Measurements from ENCODE around the gene GFRA1.

The GFRA1 gene

GRCh38 chr10:116134322-116134721 is 138.7 kb downstream of the GFRA1 start:
- no peaks in the 10 kb centered on the region for H3K79me2 ChIP-seq (ENCODE audit: insufficient read depth, low read length)
- H3K36me3 ChIP-seq (ENCODE audit: insufficient read depth, low read length) = no peaks in the 10 kb centered on the region
- H3K4me3 ChIP-seq (ENCODE audit: low read depth in 1 of 2, low read length in 2 of 2) = no peak overlapping the region
- no peak overlapping the region for H2AFZ ChIP-seq (ENCODE audit: low read depth, low read length)
- TF ChIP-seq EZH2 (IDR thresholded peaks at IDR 0.05; ENCODE audit: borderline replicate concordance, low read depth, low read length, severe bottlenecking) = no peak
- TF ChIP-seq CTCF (IDR thresholded peaks at IDR 0.05; ENCODE audit: borderline replicate concordance, extremely low read depth, low read length, poor library complexity, severe bottlenecking) = no peak
- no peaks in the 10 kb centered on the region for H3K4me1 ChIP-seq (ENCODE audit: insufficient read depth, low read length)
- ATAC-seq (ENCODE audit: insufficient read depth, low read depth) (no peak), DNase-seq (no peak)
- no peaks in the 10 kb centered on the region for H3K27me3 ChIP-seq (ENCODE audit: insufficient read depth, low read length, poor library complexity)
- H3K9me3 ChIP-seq (ENCODE audit: insufficient read depth, low read length, severe bottlenecking) = no peaks in the 10 kb centered on the region
- no peak overlapping the region for H3K9ac ChIP-seq (ENCODE audit: low read depth, low read length)
- H3K27ac ChIP-seq (ENCODE audit: low read length) = no peak overlapping the region
- H4K20me1 ChIP-seq (ENCODE audit: insufficient read depth, low read length) = no peaks in the 10 kb centered on the region
- H3K4me2 ChIP-seq (ENCODE audit: insufficient read depth, low read length) = no peak overlapping the region

GRCh38 chr10:116133634-116134033 is 139.4 kb downstream of the GFRA1 start:
- TF ChIP-seq CTCF (IDR thresholded peaks at IDR 0.05; ENCODE audit: borderline replicate concordance, extremely low read depth, low read length, poor library complexity, severe bottlenecking) = no peak
- TF ChIP-seq EZH2 (IDR thresholded peaks at IDR 0.05; ENCODE audit: borderline replicate concordance, low read depth, low read length, severe bottlenecking) = no peak
- H3K9me3 ChIP-seq (ENCODE audit: insufficient read depth, low read length, severe bottlenecking) = no peaks in the 10 kb centered on the region
- H4K20me1 ChIP-seq (ENCODE audit: insufficient read depth, low read length) = no peaks in the 10 kb centered on the region
- no peak for ATAC-seq (ENCODE audit: insufficient read depth, low read depth)
- no peak overlapping the region for H2AFZ ChIP-seq (ENCODE audit: low read depth, low read length)
- no peaks in the 10 kb centered on the region for H3K4me1 ChIP-seq (ENCODE audit: insufficient read depth, low read length)
- no peak overlapping the region for H3K4me3 ChIP-seq (ENCODE audit: low read depth in 1 of 2, low read length in 2 of 2)
- DNase-seq = no peak
- no peaks in the 10 kb centered on the region for H3K79me2 ChIP-seq (ENCODE audit: insufficient read depth, low read length)
- no peaks in the 10 kb centered on the region for H3K27me3 ChIP-seq (ENCODE audit: insufficient read depth, low read length, poor library complexity)
- no peak overlapping the region for H3K4me2 ChIP-seq (ENCODE audit: insufficient read depth, low read length)
- no peak overlapping the region for H3K9ac ChIP-seq (ENCODE audit: low read depth, low read length)
- H3K27ac ChIP-seq (ENCODE audit: low read length) = no peak overlapping the region
- no peaks in the 10 kb centered on the region for H3K36me3 ChIP-seq (ENCODE audit: insufficient read depth, low read length)

- Histone ChIP-seq H2AFZ (ENCODE audit: low read depth, low read length) (no peak overlapping the region), H3K27ac (ENCODE audit: low read length) (no peak overlapping the region), H3K79me2 (ENCODE audit: insufficient read depth, low read length) (no peaks in the 10 kb centered on the region), H3K4me1 (ENCODE audit: insufficient read depth, low read length) (no peaks in the 10 kb centered on the region), H3K9ac (ENCODE audit: low read depth, low read length) (no peak overlapping the region), H3K4me3 (ENCODE audit: low read depth in 1 of 2, low read length in 2 of 2) (no peak overlapping the region), H4K20me1 (ENCODE audit: insufficient read depth, low read length) (no peaks in the 10 kb centered on the region), H3K27me3 (ENCODE audit: insufficient read depth, low read length, poor library complexity) (no peaks in the 10 kb centered on the region), H3K9me3 (ENCODE audit: insufficient read depth, low read length, severe bottlenecking) (no peaks in the 10 kb centered on the region), H3K36me3 (ENCODE audit: insufficient read depth, low read length) (no peaks in the 10 kb centered on the region), H3K4me2 (ENCODE audit: insufficient read depth, low read length) (no peak overlapping the region)
- no peak for TF ChIP-seq EZH2 (IDR thresholded peaks at IDR 0.05; ENCODE audit: borderline replicate concordance, low read depth, low read length, severe bottlenecking)
- TF ChIP-seq CTCF (IDR thresholded peaks at IDR 0.05; ENCODE audit: borderline replicate concordance, extremely low read depth, low read length, poor library complexity, severe bottlenecking) = no peak
- DNase-seq (no peak), ATAC-seq (ENCODE audit: insufficient read depth, low read depth) (no peak)
Measured at GRCh38 chr10:116132780-116133399, 140.1 kb downstream of the GFRA1 start.
